ENCODE data around the gene UTRN.

DNA sequence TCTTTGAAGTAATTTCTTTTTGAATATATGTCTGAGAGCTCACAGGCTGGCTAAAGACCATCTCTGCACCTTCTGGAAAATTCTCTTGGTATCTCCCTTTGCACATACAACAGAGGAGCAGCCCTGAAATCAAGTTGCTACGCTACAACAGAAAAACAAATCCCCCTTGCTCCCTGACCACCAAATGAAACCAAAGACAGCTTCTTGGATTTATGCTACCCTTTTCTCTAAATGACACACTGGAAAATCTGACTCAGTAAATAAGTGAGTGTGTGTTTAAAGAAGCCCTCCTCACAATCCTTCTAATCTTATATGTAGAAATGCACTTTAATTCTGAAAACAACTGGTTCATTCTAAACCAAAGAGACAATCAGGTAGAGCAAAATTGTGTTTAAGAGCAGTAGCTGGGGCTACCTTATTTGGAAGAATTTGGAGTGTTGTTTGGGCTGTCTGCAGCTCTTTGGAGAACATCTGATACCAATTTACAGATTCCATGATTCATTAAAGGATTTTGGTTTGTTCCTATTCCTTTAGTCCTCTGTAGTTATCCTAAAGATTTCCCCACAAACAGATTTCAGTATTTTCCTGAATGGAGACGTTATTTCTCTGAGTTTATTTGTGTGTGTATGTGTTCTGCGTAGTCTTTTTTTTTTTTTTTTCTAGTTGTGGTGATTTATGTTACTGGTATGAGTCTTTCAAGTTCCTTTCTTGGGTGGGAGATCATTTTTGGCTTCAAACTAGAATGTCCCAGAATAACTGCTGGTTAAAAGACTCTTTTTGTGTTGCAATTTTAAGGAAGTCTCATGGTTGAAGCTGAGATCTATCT lies 36.4 kb upstream of the UTRN start:
- TF ChIP-seq CTCF (IDR thresholded peaks at IDR 0.05) (no peak), EP300 (IDR thresholded peaks at IDR 0.05) (no peak)

All from sigmoid colon (tissue), 4 donors.